H1 (cell line): ENCODE measurements around the gene MCM6. TPM values are rescaled to one million over a fixed set of nuclear protein-coding genes. Genes with fewer than 3 reads are reported as not detected.

Source experiments
- CTCF ChIA-PET: fragments of 300-600 bp; sonication (Branson Sonifier 250); formaldehyde crosslinking; loops from one replicate; lab custom pipeline; 2021; ENCODE audit not compliant: partially characterized antibody; lab: Charles Lee
- POLR2A ChIA-PET: fragments of 300-600 bp; sonication (Branson Sonifier 250); formaldehyde crosslinking; loops from one replicate; lab custom pipeline; 2021; ENCODE audit warnings: inconsistent platforms; ENCODE audit not compliant: partially characterized antibody; lab: Charles Lee
- DNase-seq, 2 experiments: peaks; one replicate each; pipeline versions ENCODE4 v3.0.0 to v3.0.0-alpha.2; 2010 to 2022; ENCODE audit warnings: low spot score in 2 of 2, low read depth in 1 of 2, mixed read lengths in 1 of 2
- FAIRE-seq: peaks from 2 replicates; lab custom pipeline; 2011; peaks lifted over from hg19 to GRCh38; lab: Jason Lieb, UNC
- H2AFZ ChIP-seq: 2 replicates; pipeline ENCODE4 v1.8.1; 2012; ENCODE audit warnings: low read length, inconsistent platforms
- H2AK5ac ChIP-seq: 2 replicates; pipeline ENCODE4 v1.6.1; 2013; ENCODE audit warnings: low read depth, low read length
- H2BK120ac ChIP-seq: replicated peaks from 2 replicates; pipeline ENCODE3; 2013; ENCODE audit warnings: low read depth, low read length, inconsistent platforms
- H2BK12ac ChIP-seq: 2 replicates; pipeline ENCODE4 v1.6.1; 2013; ENCODE audit warnings: low read depth, low read length
- H2BK15ac ChIP-seq: 2 replicates; pipeline ENCODE4 v1.6.1; 2013; ENCODE audit warnings: low read length
- H2BK20ac ChIP-seq: 2 replicates; pipeline ENCODE4 v1.6.1; 2013; ENCODE audit warnings: low read length
- H2BK5ac ChIP-seq: 2 replicates; pipeline ENCODE4 v1.6.1; 2013; ENCODE audit warnings: low read depth, low read length
- H3K14ac ChIP-seq: 2 replicates; pipeline ENCODE4 v1.6.1; 2013; ENCODE audit warnings: inconsistent platforms; ENCODE audit not compliant: insufficient read length
- H3K18ac ChIP-seq: 2 replicates; pipeline ENCODE4 v1.6.1; 2013; ENCODE audit warnings: low read length; ENCODE audit errors: extremely low read depth
- H3K23ac ChIP-seq: 2 replicates; pipeline ENCODE4 v1.6.1; 2013; ENCODE audit warnings: inconsistent platforms; ENCODE audit not compliant: insufficient read length
- H3K23me2 ChIP-seq: 2 replicates; pipeline ENCODE4 v1.6.1; 2013; ENCODE audit warnings: low read depth, low read length
- H3K27ac ChIP-seq: 2 replicates; pipeline ENCODE4 v1.6.1; 2011; ENCODE audit warnings: low read depth, low read length, inconsistent platforms
- H3K27me3 ChIP-seq, 4 experiments: replicated peaks in 1 of 4; 1 replicate in 1 of 4; 2 replicates in 3 of 4; pipeline versions ENCODE4 v1.6.1 to v1.8.1; 2011 to 2013; ENCODE audit warnings: low read length in 3 of 4, mild to moderate bottlenecking in 3 of 4, inconsistent platforms in 2 of 4, mixed read lengths in 2 of 4, moderate library complexity in 1 of 4; ENCODE audit not compliant: control insufficient read depth in 3 of 4, insufficient read depth in 3 of 4; ENCODE audit errors: extremely low read depth in 1 of 4
- H3K36me3 ChIP-seq, 4 experiments: 2 replicates each; pipeline versions ENCODE4 v1.6.1 to v1.8.1; 2011 to 2013; ENCODE audit warnings: mild to moderate bottlenecking in 4 of 4, low read length in 3 of 4, moderate library complexity in 2 of 4, control low read depth in 1 of 4, inconsistent platforms in 1 of 4; ENCODE audit not compliant: insufficient read depth in 4 of 4, control insufficient read depth in 2 of 4
- H3K4ac ChIP-seq: replicated peaks from 2 replicates; pipeline ENCODE3; 2013; ENCODE audit warnings: low read length, low read depth, mixed read lengths, inconsistent platforms; ENCODE audit not compliant: insufficient read length
- H3K4me1 ChIP-seq, 4 experiments: replicated peaks in 1 of 4; 1 replicate in 1 of 4; 2 replicates in 3 of 4; pipeline versions ENCODE4 v1.6.1 to v1.8.1; 2011 to 2013; ENCODE audit warnings: low read length in 3 of 4, inconsistent platforms in 2 of 4, mixed read lengths in 1 of 4; ENCODE audit not compliant: insufficient read depth in 4 of 4, control insufficient read depth in 3 of 4
- H3K4me2 ChIP-seq, 2 experiments: 2 replicates each; pipeline versions ENCODE4 v1.6.1 to v1.8.1; 2011 to 2013; ENCODE audit warnings: low read depth in 2 of 2, low read length in 2 of 2, control low read depth in 1 of 2, inconsistent platforms in 1 of 2, mild to moderate bottlenecking in 1 of 2; ENCODE audit not compliant: insufficient read depth in 1 of 2
- H3K4me3 ChIP-seq, 4 experiments: fragments of 200-600, 300-600 bp in 1 of 4; sonication (generic), shearing (Covaris generic), sonication (Bioruptor Twin) in 1 of 4; 2 replicates each; pipeline versions ENCODE4 v1.5.1 to v1.8.1; 2011 to 2016; ENCODE audit warnings: low read length in 4 of 4, low read depth in 3 of 4, control low read depth in 2 of 4, inconsistent platforms in 2 of 4, mild to moderate bottlenecking in 2 of 4, mixed read lengths in 1 of 4, moderate library complexity in 1 of 4; ENCODE audit not compliant: insufficient read depth in 2 of 4; ENCODE audit errors: extremely low read depth in 1 of 4
- H3K56ac ChIP-seq: replicated peaks from 2 replicates; pipeline ENCODE3; 2013; ENCODE audit warnings: low read depth, mild to moderate bottlenecking, mixed read lengths, low read length, inconsistent platforms; ENCODE audit not compliant: insufficient read length
- H3K79me1 ChIP-seq: 2 replicates; pipeline ENCODE4 v1.6.1; 2013; ENCODE audit warnings: low read depth, low read length, control low read depth
- H3K79me2 ChIP-seq, 2 experiments: 2 replicates each; pipeline versions ENCODE4 v1.6.1 to v1.8.1; 2012 to 2013; ENCODE audit warnings: low read length in 2 of 2, mild to moderate bottlenecking in 2 of 2, inconsistent platforms in 1 of 2; ENCODE audit not compliant: insufficient read depth in 2 of 2, control insufficient read depth in 1 of 2
- H3K9ac ChIP-seq, 4 experiments: replicated peaks in 1 of 4; 1 replicate in 1 of 4; 2 replicates in 3 of 4; pipeline versions ENCODE4 v1.6.1 to v1.8.1; 2011 to 2013; ENCODE audit warnings: low read depth in 3 of 4, low read length in 3 of 4, control low read depth in 2 of 4, mild to moderate bottlenecking in 2 of 4, moderate library complexity in 2 of 4, inconsistent platforms in 1 of 4; ENCODE audit errors: extremely low read depth in 1 of 4
- H3K9me3 ChIP-seq, 2 experiments: 2 replicates each; pipeline versions ENCODE4 v1.6.1 to v1.8.1; 2012 to 2013; ENCODE audit warnings: mild to moderate bottlenecking in 2 of 2, moderate library complexity in 2 of 2, control low read depth in 1 of 2, inconsistent platforms in 1 of 2, low read depth in 1 of 2, low read length in 1 of 2, mixed read lengths in 1 of 2; ENCODE audit not compliant: insufficient read depth in 2 of 2
- H4K20me1 ChIP-seq, 2 experiments: replicated peaks in 1 of 2; 2 replicates each; pipeline versions ENCODE3 to v1.8.1; 2011 to 2013; ENCODE audit warnings: inconsistent platforms in 2 of 2, low read length in 2 of 2, mild to moderate bottlenecking in 1 of 2; ENCODE audit not compliant: insufficient read depth in 2 of 2, control insufficient read depth in 1 of 2
- H4K5ac ChIP-seq: 2 replicates; pipeline ENCODE4 v1.6.1; 2013; ENCODE audit warnings: low read length, low read depth, mixed read lengths, inconsistent platforms; ENCODE audit not compliant: insufficient read length
- H4K8ac ChIP-seq: 2 replicates; pipeline ENCODE4 v1.8.0; 2013; ENCODE audit warnings: mild to moderate bottlenecking, moderate library complexity, low read length, inconsistent platforms; ENCODE audit not compliant: insufficient read depth; ENCODE audit errors: extremely low read depth
- H4K91ac ChIP-seq: replicated peaks from 2 replicates; pipeline ENCODE3; 2013; ENCODE audit warnings: low read length, mixed read lengths, inconsistent platforms; ENCODE audit not compliant: insufficient read length
- FOSL1 ChIP-seq: IDR thresholded peaks from 2 replicates; pipeline ENCODE4 v1.6.1; 2011; ENCODE audit warnings: mild to moderate bottlenecking, low read depth, low read length, moderate library complexity; ENCODE audit not compliant: insufficient read depth
- MAX ChIP-seq: IDR thresholded peaks from 2 replicates; pipeline ENCODE4 v1.6.1; 2012; ENCODE audit warnings: inconsistent platforms
- SAP30 ChIP-seq: fragments of 300-600 bp; sonication (generic); IDR thresholded peaks from 2 replicates; pipeline ENCODE4 v1.7.1; 2012; ENCODE audit warnings: low read length, moderate library complexity, mild to moderate bottlenecking, inconsistent platforms; ENCODE audit not compliant: insufficient read depth, insufficient replicate concordance
- SIX5 ChIP-seq: IDR thresholded peaks from 2 replicates; pipeline ENCODE4 v1.6.1; 2011; ENCODE audit warnings: mild to moderate bottlenecking, low read depth, low read length
- polyA plus RNA-seq, 7 experiments: library from polyadenylated mRNA; depleted of rRNA in 3 of 7; stranded (reverse) in 5 of 7; unstranded in 2 of 7; fragments of >200 nt in 5 of 7; fragments of 200-250 nt in 2 of 7; gene quantifications; 1 replicate in 5 of 7; 2 replicates in 1 of 7; 4 replicates in 1 of 7; pipeline versions ENCODE4 v1.2.1 to v1.2.3, GENCODE V29; 2011 to 2013; ENCODE audit warnings: missing spikeins in 2 of 7, mixed read lengths in 2 of 7
- total RNA-seq: library from RNA; stranded (reverse); fragmentation: NEBNext Ultra II Directional; extraction: Animal tissue kit (Norgen Biotek cat#: 25700); gene quantifications from 2 replicates; pipeline ENCODE4 v1.2.1, GENCODE V29; 2021

The MCM6 gene
- total and polyA plus RNA-seq, 2 of the 8 experiments (the other 6 are each of a cell fraction or from before 2014, with no cell fraction given), result 60.2 to 134 TPM

GRCh38 chr2:135851858-135852257 is 24.4 kb downstream of the MCM6 start:
- no peak overlapping the region for H3K4ac ChIP-seq
- CTCF ChIA-PET, result interaction anchor here (0.7 kb wide), 1 partner anchor 10 kb away, joined by 4 read pairs; no protein-coding TSS in a partner anchor
- POLR2A ChIA-PET, result interaction anchor here (0.9 to 2.0 kb wide), 5 partner anchors 10 to 24 kb away, joined by 3 to 9 read pairs (median 4); partner anchors contain the start of gene LCT
- no peak for FAIRE-seq
- no peaks in the 10 kb centered on the region for H3K4me1 ChIP-seq
- H4K20me1 ChIP-seq, result peaks cover 0 to 1% of the 10 kb centered on the region in 2 experiments
- H2BK15ac ChIP-seq, result no peak overlapping the region
- H3K23ac ChIP-seq, result no peak overlapping the region
- peaks cover 19 to 93% (median 48%) of the 10 kb centered on the region in 4 experiments for H3K36me3 ChIP-seq
- H4K91ac ChIP-seq, result no peak overlapping the region
- no peak for DNase-seq
- no peak overlapping the region for H2BK5ac ChIP-seq
- H3K56ac ChIP-seq, result no peak overlapping the region
- H3K9ac ChIP-seq, result no peak overlapping the region
- H2AK5ac ChIP-seq, result no peak overlapping the region
- no peak overlapping the region for H3K14ac ChIP-seq
- no peak overlapping the region for H4K8ac ChIP-seq
- no peak overlapping the region for H3K4me2 ChIP-seq
- H4K5ac ChIP-seq, result no peak overlapping the region
- no peak overlapping the region for H3K27ac ChIP-seq
- no peaks in the 10 kb centered on the region for H3K27me3 ChIP-seq
- TF ChIP-seq MAX (no peak), SAP30 (no peak), FOSL1 (no peak), SIX5 (no peak)
- no peak overlapping the region for H3K18ac ChIP-seq
- H3K79me2 ChIP-seq, result no peaks in the 10 kb centered on the region
- H3K4me3 ChIP-seq, result no peak overlapping the region
- H3K79me1 ChIP-seq, result no peaks in the 10 kb centered on the region; the same call in 1 of the 2 replicates
- no peaks in the 10 kb centered on the region for H3K23me2 ChIP-seq
- no peaks in the 10 kb centered on the region for H3K9me3 ChIP-seq
- H2BK20ac ChIP-seq, result no peak overlapping the region
- no peak overlapping the region for H2BK12ac ChIP-seq
- H2AFZ ChIP-seq, result no peak overlapping the region
- H2BK120ac ChIP-seq, result no peak overlapping the region
